Measurements from ENCODE around the gene BCL2L2. TPM values are rescaled to one million over a fixed set of nuclear protein-coding genes. Genes with fewer than 3 reads are reported as not detected.
A peak's percentile ranks its signal among the peaks of the same experiment; 100 is the strongest.

Gene BCL2L2
- total and polyA plus RNA-seq, 5 donors from 2014 or later, result 2.6 TPM; not detected in 4

GRCh38 chr14:23310546-23310945, 3.9 kb downstream of the BCL2L2 start:
- Histone ChIP-seq H3K4me1 (ENCODE audit: control insufficient read depth, insufficient read depth, low read length, poor library complexity, severe bottlenecking) (no peaks in the 10 kb centered on the region), H3K27me3 (ENCODE audit: control insufficient read depth, insufficient read depth, low read length) (peaks cover 8% of the 10 kb centered on the region), H3K4me3 (ENCODE audit: low read depth, low read length) (no peak overlapping the region), H3K27ac (ENCODE audit: insufficient read depth, low read length, poor library complexity, severe bottlenecking) (no peak overlapping the region), H3K36me3 (ENCODE audit: control insufficient read depth, insufficient read depth, low read length) (no peaks in the 10 kb centered on the region), H3K9me3 (ENCODE audit: control insufficient read depth in 2 of 2, low read length in 2 of 2) (no peaks in the 10 kb centered on the region)
- DNase-seq (no peak), ATAC-seq (ENCODE audit: low read depth in 2 of 2) (no peak)
- Mint-ChIP-seq H3K27me3 (peaks cover 49% of the 10 kb centered on the region), H3K36me3 (peaks cover 5% of the 10 kb centered on the region), H3K4me3 (peak overlapping the region in 1 of 4 donors; percentile 5), H3K9me3 (peaks cover 0 to 1% (median 0%) of the 10 kb centered on the region in 7 donors), H3K27ac (no peak overlapping the region), H3K4me1 (peaks cover 0 to 3% (median 0%) of the 10 kb centered on the region in 4 donors)

DNA sequence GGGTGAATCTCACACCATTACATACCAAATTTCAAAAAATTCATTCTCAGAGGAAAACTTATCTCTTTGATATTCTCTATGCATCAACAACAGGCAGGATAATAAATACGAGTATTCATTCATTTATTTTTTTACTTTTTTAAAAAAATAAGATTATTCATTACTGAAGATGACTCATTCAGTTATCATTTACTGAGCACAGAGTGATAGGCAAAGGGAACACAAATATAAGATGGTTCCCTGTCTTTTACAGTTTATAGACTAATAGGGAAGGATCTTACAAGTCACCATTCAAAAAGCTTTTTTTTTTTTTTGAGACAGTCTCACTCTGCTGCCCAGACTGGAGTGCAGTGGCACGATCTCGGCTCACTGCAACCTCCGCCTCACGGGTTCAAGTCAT, 9.7 kb downstream of the BCL2L2 start:
- Histone ChIP-seq H3K27me3 (ENCODE audit: control insufficient read depth, insufficient read depth, low read length) (peaks cover 4% of the 10 kb centered on the region), H3K4me3 (ENCODE audit: low read depth, low read length) (no peak overlapping the region), H3K36me3 (ENCODE audit: control insufficient read depth, insufficient read depth, low read length) (no peaks in the 10 kb centered on the region), H3K27ac (ENCODE audit: insufficient read depth, low read length, poor library complexity, severe bottlenecking) (no peak overlapping the region), H3K4me1 (ENCODE audit: control insufficient read depth, insufficient read depth, low read length, poor library complexity, severe bottlenecking) (peaks cover 5% of the 10 kb centered on the region), H3K9me3 (ENCODE audit: control insufficient read depth in 2 of 2, low read length in 2 of 2) (no peaks in the 10 kb centered on the region)
- Mint-ChIP-seq H3K27me3 (peaks cover 14% of the 10 kb centered on the region), H3K36me3 (peaks cover 3% of the 10 kb centered on the region), H3K4me1 (peaks cover 0 to 17% (median 4%) of the 10 kb centered on the region in 4 donors), H3K9me3 (no peaks in the 10 kb centered on the region), H3K4me3 (no peak overlapping the region), H3K27ac (no peak overlapping the region)
- DNase-seq, result no peak
- ATAC-seq (ENCODE audit: low read depth in 2 of 2), result no peak

DNA sequence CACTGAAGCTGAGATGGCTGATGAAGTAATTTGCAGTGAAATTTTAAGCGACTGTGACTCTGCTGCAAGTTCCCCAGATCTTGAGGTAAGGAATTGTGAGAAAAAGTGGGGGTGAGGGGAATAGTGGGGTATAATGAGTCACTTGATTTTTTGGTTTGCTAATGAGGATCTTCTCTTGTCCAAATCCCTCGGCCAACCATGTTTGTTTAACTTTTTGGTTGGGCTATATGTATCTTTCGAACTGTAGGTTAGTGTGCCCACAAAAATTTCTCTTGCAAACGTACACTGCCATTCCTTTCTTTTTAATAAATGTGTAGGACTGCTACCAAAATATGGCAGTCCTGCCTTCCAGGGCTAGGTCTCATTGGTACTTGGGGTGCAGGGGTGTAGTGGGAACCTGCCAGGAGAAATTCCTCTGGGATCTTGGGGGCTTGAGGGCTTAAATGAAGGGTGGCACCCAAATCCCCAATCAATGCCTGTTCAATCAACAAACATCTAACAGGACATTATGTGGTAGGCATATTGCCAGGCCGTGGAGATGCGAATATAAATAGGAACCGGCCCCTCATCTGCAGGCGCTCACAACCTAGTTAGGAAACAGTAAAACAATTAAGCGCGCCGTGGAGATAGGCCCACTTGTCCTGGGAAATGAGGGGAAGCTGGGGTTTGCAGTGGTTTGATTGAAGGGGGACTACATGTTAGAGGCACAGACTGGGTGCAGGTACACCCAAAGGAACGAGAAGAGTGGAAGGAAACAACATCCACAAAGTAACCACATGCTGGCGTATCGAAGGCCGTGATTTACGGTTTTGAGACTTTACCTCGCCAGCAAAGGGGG, 13.3 kb downstream of the BCL2L2 start:
- no peaks in the 10 kb centered on the region for H3K9me3 ChIP-seq (ENCODE audit: control insufficient read depth in 2 of 2, low read length in 2 of 2)
- ATAC-seq (ENCODE audit: low read depth in 2 of 2) (no peak), DNase-seq (no peak)
- H3K36me3 ChIP-seq (ENCODE audit: control insufficient read depth, insufficient read depth, low read length), result peaks cover 22% of the 10 kb centered on the region
- Mint-ChIP-seq H3K27me3 (peaks cover 5% of the 10 kb centered on the region), H3K36me3 (peaks cover 16% of the 10 kb centered on the region), H3K9me3 (no peaks in the 10 kb centered on the region), H3K4me3 (peak overlapping the region; percentile 88 to 96 (median 94)), H3K4me1 (peaks cover 6 to 35% (median 21%) of the 10 kb centered on the region in 4 donors), H3K27ac (peak overlapping the region; percentile 97 to 98 (median 97))
- H3K4me3 ChIP-seq (ENCODE audit: low read depth, low read length), result peak overlapping the region; percentile 65
- no peaks in the 10 kb centered on the region for H3K27me3 ChIP-seq (ENCODE audit: control insufficient read depth, insufficient read depth, low read length)
- peaks cover 18% of the 10 kb centered on the region for H3K4me1 ChIP-seq (ENCODE audit: control insufficient read depth, insufficient read depth, low read length, poor library complexity, severe bottlenecking)
- H3K27ac ChIP-seq (ENCODE audit: insufficient read depth, low read length, poor library complexity, severe bottlenecking), result peak overlapping the region; percentile 95

GRCh38 chr14:23320584-23321571, 14.2 kb downstream of the BCL2L2 start, which contains the start of gene PABPN1:
TSS of gene PABPN1 (plus strand) at chr14:23321457. CDS start at chr14:23321470, 13 bp downstream.
- H3K36me3 ChIP-seq (ENCODE audit: control insufficient read depth, insufficient read depth, low read length), result peaks cover 30% of the 10 kb centered on the region
- Mint-ChIP-seq H3K27me3 (peaks cover 4% of the 10 kb centered on the region), H3K4me1 (peaks cover 6 to 35% (median 21%) of the 10 kb centered on the region in 4 donors), H3K27ac (peak within 1 kb of the TSS; percentile 97 to 98 (median 97)), H3K36me3 (peaks cover 18% of the 10 kb centered on the region), H3K4me3 (peak within 1 kb of the TSS; percentile 94 to 99 (median 96)), H3K9me3 (no peaks in the 10 kb centered on the region)
- DNase-seq (peak; percentile 97 to 100 (median 99)), ATAC-seq (ENCODE audit: low read depth in 2 of 2) (peak; percentile 87 to 88)
- H3K4me1 ChIP-seq (ENCODE audit: control insufficient read depth, insufficient read depth, low read length, poor library complexity, severe bottlenecking), result peaks cover 18% of the 10 kb centered on the region
- peak within 1 kb of the TSS; percentile 89 for H3K4me3 ChIP-seq (ENCODE audit: low read depth, low read length)
- peak within 1 kb of the TSS; percentile 95 for H3K27ac ChIP-seq (ENCODE audit: insufficient read depth, low read length, poor library complexity, severe bottlenecking)
- H3K9me3 ChIP-seq (ENCODE audit: control insufficient read depth in 2 of 2, low read length in 2 of 2), result no peaks in the 10 kb centered on the region
- no peaks in the 10 kb centered on the region for H3K27me3 ChIP-seq (ENCODE audit: control insufficient read depth, insufficient read depth, low read length)

GRCh38 chr14:23321572-23322547, 15.2 kb downstream of the BCL2L2 start:
- H3K4me1 ChIP-seq (ENCODE audit: control insufficient read depth, insufficient read depth, low read length, poor library complexity, severe bottlenecking), result peaks cover 18% of the 10 kb centered on the region
- H3K27ac ChIP-seq (ENCODE audit: insufficient read depth, low read length, poor library complexity, severe bottlenecking), result peak overlapping the region; percentile 94
- peak overlapping the region; percentile 89 for H3K4me3 ChIP-seq (ENCODE audit: low read depth, low read length)
- ATAC-seq (ENCODE audit: low read depth in 2 of 2) (no peak), DNase-seq (peak; percentile 10 to 51 (median 26))
- H3K27me3 Mint-ChIP-seq, result no peaks in the 10 kb centered on the region
- H3K27ac Mint-ChIP-seq, result peak overlapping the region; percentile 93 to 98 (median 97)
- no peaks in the 10 kb centered on the region for H3K27me3 ChIP-seq (ENCODE audit: control insufficient read depth, insufficient read depth, low read length)
- no peaks in the 10 kb centered on the region for H3K9me3 ChIP-seq (ENCODE audit: control insufficient read depth in 2 of 2, low read length in 2 of 2)
- H3K4me1 Mint-ChIP-seq, result peaks cover 6 to 35% (median 21%) of the 10 kb centered on the region in 4 donors
- peak overlapping the region; percentile 91 to 99 (median 96) for H3K4me3 Mint-ChIP-seq
- peaks cover 30% of the 10 kb centered on the region for H3K36me3 ChIP-seq (ENCODE audit: control insufficient read depth, insufficient read depth, low read length)
- no peaks in the 10 kb centered on the region for H3K9me3 Mint-ChIP-seq
- H3K36me3 Mint-ChIP-seq, result peaks cover 18% of the 10 kb centered on the region

GRCh38 chr14:23322568-23323517, 16.2 kb downstream of the BCL2L2 start:
- H3K4me3 Mint-ChIP-seq, result peak overlapping the region; percentile 91 to 99 (median 96)
- peaks cover 18% of the 10 kb centered on the region for H3K4me1 ChIP-seq (ENCODE audit: control insufficient read depth, insufficient read depth, low read length, poor library complexity, severe bottlenecking)
- peaks cover 6 to 35% (median 21%) of the 10 kb centered on the region in 4 donors for H3K4me1 Mint-ChIP-seq
- peak overlapping the region; percentile 89 for H3K4me3 ChIP-seq (ENCODE audit: low read depth, low read length)
- DNase-seq, result no peak
- H3K27ac Mint-ChIP-seq, result peak overlapping the region; percentile 90 to 94 (median 93)
- H3K36me3 Mint-ChIP-seq, result peaks cover 18% of the 10 kb centered on the region
- H3K27me3 Mint-ChIP-seq, result no peaks in the 10 kb centered on the region
- H3K27ac ChIP-seq (ENCODE audit: insufficient read depth, low read length, poor library complexity, severe bottlenecking), result peak overlapping the region; percentile 94
- ATAC-seq (ENCODE audit: low read depth in 2 of 2), result no peak
- H3K9me3 ChIP-seq (ENCODE audit: control insufficient read depth in 2 of 2, low read length in 2 of 2), result no peaks in the 10 kb centered on the region
- H3K36me3 ChIP-seq (ENCODE audit: control insufficient read depth, insufficient read depth, low read length), result peaks cover 30% of the 10 kb centered on the region
- H3K9me3 Mint-ChIP-seq, result no peaks in the 10 kb centered on the region
- no peaks in the 10 kb centered on the region for H3K27me3 ChIP-seq (ENCODE audit: control insufficient read depth, insufficient read depth, low read length)
